HG03280 (cell line): ENCODE measurements around the gene FADS6.

Source experiments
- ATAC-seq: cut with Tn5 transposase; IDR thresholded peaks from one replicate; pipeline ENCODE4 v1.9.1; 2021; ENCODE audit warnings: mild to moderate bottlenecking, moderate library complexity; ENCODE audit not compliant: unreplicated experiment

The FADS6 gene

GRCh38 chr17:74855323-74855722 lies 38.1 kb downstream of the FADS6 start:
- no peak for ATAC-seq

- no peak for ATAC-seq
Measured at GRCh38 chr17:74854792-74855191, 38.6 kb downstream of the FADS6 start.

- ATAC-seq: no peak
Measured at GRCh38 chr17:74853669-74854068, 39.8 kb downstream of the FADS6 start.

- ATAC-seq: no peak
Measured at GRCh38 chr17:74853048-74853397, 40.4 kb downstream of the FADS6 start.

- no peak for ATAC-seq
Measured at GRCh38 chr17:74852237-74853047, 41.0 kb downstream of the FADS6 start.

- ATAC-seq: no peak
Measured at GRCh38 chr17:74851612-74852236, 41.7 kb downstream of the FADS6 start.

GRCh38 chr17:74850914-74851313 lies 42.5 kb downstream of the FADS6 start:
- no peak for ATAC-seq

GRCh38 chr17:74850310-74850709 lies 43.1 kb downstream of the FADS6 start:
- ATAC-seq: no peak

GRCh38 chr17:74848656-74849399 lies 44.6 kb downstream of the FADS6 start:
- no peak for ATAC-seq

- ATAC-seq: no peak
Measured at GRCh38 chr17:74846621-74847020, 46.8 kb downstream of the FADS6 start.

GRCh38 chr17:74843352-74843627 lies 50.1 kb downstream of the FADS6 start:
- ATAC-seq: no peak

GRCh38 chr17:74842599-74843351 lies 50.7 kb downstream of the FADS6 start:
- no peak for ATAC-seq

GRCh38 chr17:74842146-74842598 lies 51.3 kb downstream of the FADS6 start:
- ATAC-seq: no peak

- no peak for ATAC-seq
Measured at GRCh38 chr17:74840989-74841666, 52.3 kb downstream of the FADS6 start.

GRCh38 chr17:74839990-74840852 lies 53.2 kb downstream of the FADS6 start:
- ATAC-seq: no peak

- no peak for ATAC-seq
Measured at GRCh38 chr17:74838274-74838673, 55.2 kb downstream of the FADS6 start.

GRCh38 chr17:74836691-74837467 lies 56.6 kb downstream of the FADS6 start:
- no peak for ATAC-seq

GRCh38 chr17:74836191-74836590 lies 57.2 kb downstream of the FADS6 start:
- ATAC-seq: no peak
